Measurements from ENCODE around the gene STAMBP. TPM values are rescaled to one million over a fixed set of nuclear protein-coding genes. Genes with fewer than 3 reads are reported as not detected.
"Not testable (repeated sequence)": the region's sequence is repeated elsewhere in the genome, so short reads cannot be mapped to it uniquely, and the experiment has no call there.

Gene STAMBP
- total RNA-seq, 2 experiments from 2014 or later = 80.5 to 80.7 TPM

- Mint-ChIP-seq H3K9me3 (no peaks in the 10 kb centered on the region), H3K27me3 (ENCODE audit: low read depth) (no peaks in the 10 kb centered on the region), H3K4me3 (no peak overlapping the region), H3K4me1 (ENCODE audit: low read depth) (peaks cover 15% of the 10 kb centered on the region), H3K27ac (no peak overlapping the region), H3K36me3 (ENCODE audit: low read depth) (peaks cover 65% of the 10 kb centered on the region)
- CTCF ChIA-PET = no interaction called here
- intact Hi-C loops (cut with micrococcal nuclease) = loop anchor here (1.0 to 2.0 kb wide), 3 partner anchors 29 to 66 kb away; partner anchors contain the start of gene DGUOK
- DNase-seq = peak; percentile 73
These were observed 31.2 kb downstream of the STAMBP start for GRCh38 chr2:73859721-73860586.

DNA sequence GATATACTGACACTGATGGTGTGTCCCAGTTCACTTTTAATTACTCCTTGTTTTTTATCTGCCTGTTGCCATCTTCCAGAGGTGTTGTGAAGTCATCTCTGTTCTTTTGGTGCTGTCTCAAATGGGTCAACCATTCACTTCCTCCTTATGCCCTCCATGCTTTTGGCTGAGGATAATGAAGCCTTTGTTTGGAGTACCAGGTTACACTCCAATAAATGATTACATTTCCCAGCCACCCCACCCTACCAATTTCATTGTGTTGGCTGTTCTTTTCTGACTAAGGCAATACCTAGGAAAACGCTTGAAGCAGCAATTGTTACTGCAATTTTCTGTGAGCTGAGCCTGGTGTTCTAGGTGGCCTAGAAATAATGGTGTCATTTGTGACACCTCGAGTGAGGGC lies 34.2 kb downstream of the STAMBP start:
- Mint-ChIP-seq H3K27me3 (ENCODE audit: low read depth) (no peaks in the 10 kb centered on the region), H3K27ac (no peak overlapping the region), H3K36me3 (ENCODE audit: low read depth) (peaks cover 54% of the 10 kb centered on the region), H3K4me1 (ENCODE audit: low read depth) (peaks cover 15% of the 10 kb centered on the region), H3K9me3 (no peaks in the 10 kb centered on the region), H3K4me3 (no peak overlapping the region)
- CTCF ChIA-PET = interaction anchor here (1.1 kb wide), 1 partner anchor 39 kb away, joined by 3 read pairs; no protein-coding TSS in a partner anchor
- DNase-seq = no peak
- intact Hi-C loops (cut with micrococcal nuclease) = no loop called here

GRCh38 chr2:73868204-73868978 lies 39.6 kb downstream of the STAMBP start:
- Mint-ChIP-seq H3K4me1 (ENCODE audit: low read depth) (no peaks in the 10 kb centered on the region), H3K27me3 (ENCODE audit: low read depth) (no peaks in the 10 kb centered on the region), H3K27ac (no peak overlapping the region), H3K9me3 (no peaks in the 10 kb centered on the region), H3K36me3 (ENCODE audit: low read depth) (peaks cover 25% of the 10 kb centered on the region), H3K4me3 (no peak overlapping the region)
- intact Hi-C loops (cut with micrococcal nuclease) = no loop called here
- DNase-seq = no peak
- CTCF ChIA-PET = interaction anchor here (0.7 kb wide), 2 partner anchors 11 to 30 kb away, joined by 3 to 5 read pairs; no protein-coding TSS in a partner anchor

DNA sequence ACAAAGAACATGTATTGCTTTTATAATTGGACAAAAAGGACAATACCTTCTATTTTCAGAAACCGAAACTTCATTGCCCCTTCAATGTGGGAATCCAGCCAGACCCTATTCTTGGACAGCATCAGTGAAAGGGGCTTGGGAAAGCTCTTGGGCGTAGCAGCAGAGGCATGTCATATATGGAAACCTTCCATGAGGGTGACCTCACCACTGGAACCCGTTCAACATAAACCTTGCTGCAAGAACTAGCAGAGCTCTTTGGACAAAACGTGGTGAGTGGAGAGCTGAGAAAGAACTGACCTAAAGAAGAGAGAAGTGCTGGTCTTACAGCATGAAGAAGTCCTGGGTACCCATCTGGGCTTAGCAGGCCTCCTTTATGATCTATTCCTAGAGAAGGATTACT lies 41.3 kb downstream of the STAMBP start:
- CTCF ChIA-PET = interaction anchor here (1.0 to 1.1 kb wide), 2 partner anchors 38 to 46 kb away, joined by 3 to 4 read pairs; no protein-coding TSS in a partner anchor
- Mint-ChIP-seq H3K4me3 (no peak overlapping the region), H3K9me3 (no peaks in the 10 kb centered on the region), H3K27ac (no peak overlapping the region), H3K36me3 (ENCODE audit: low read depth) (peaks cover 13% of the 10 kb centered on the region), H3K4me1 (ENCODE audit: low read depth) (no peaks in the 10 kb centered on the region), H3K27me3 (ENCODE audit: low read depth) (no peaks in the 10 kb centered on the region)
- DNase-seq = no peak
- intact Hi-C loops (cut with micrococcal nuclease) = no loop called here

GRCh38 chr2:73877071-73877802 lies 48.5 kb downstream of the STAMBP start:
- Mint-ChIP-seq H3K27me3 (ENCODE audit: low read depth) (no peaks in the 10 kb centered on the region), H3K4me3 (no peak overlapping the region), H3K27ac (no peak overlapping the region), H3K4me1 (ENCODE audit: low read depth) (peaks cover 3% of the 10 kb centered on the region), H3K9me3 (no peaks in the 10 kb centered on the region), H3K36me3 (ENCODE audit: low read depth) (no peaks in the 10 kb centered on the region)
- no peak for DNase-seq
- CTCF ChIA-PET = no interaction called here
- intact Hi-C loops (cut with micrococcal nuclease) = no loop called here

GRCh38 chr2:73877984-73878383 lies 49.2 kb downstream of the STAMBP start:
- CTCF ChIA-PET; intact Hi-C loops (cut with micrococcal nuclease); H3K36me3 Mint-ChIP-seq (ENCODE audit: low read depth); H3K4me1 Mint-ChIP-seq (ENCODE audit: low read depth); H3K27ac Mint-ChIP-seq; H3K9me3 Mint-ChIP-seq; H3K27me3 Mint-ChIP-seq (ENCODE audit: low read depth); DNase-seq; H3K4me3 Mint-ChIP-seq: not testable (repeated sequence)

DNA sequence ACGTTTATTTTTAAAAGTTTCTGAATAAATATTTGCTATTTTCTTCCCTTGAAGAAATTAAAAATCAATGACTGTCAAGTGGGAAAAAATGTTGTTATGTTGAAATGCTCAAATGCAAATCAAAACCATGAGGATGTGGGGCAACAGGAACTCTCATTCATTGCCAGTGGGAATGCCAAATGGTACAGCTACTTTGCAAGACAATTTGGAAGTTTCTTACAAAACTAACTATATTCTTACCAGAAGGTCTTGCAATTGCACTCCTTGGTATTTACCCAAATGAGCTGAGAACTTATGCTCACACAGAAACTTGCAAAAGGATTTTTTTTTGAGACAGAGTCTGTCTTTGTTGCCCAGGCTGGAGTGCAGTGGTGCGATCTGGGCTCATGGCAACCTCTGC lies 56.6 kb downstream of the STAMBP start:
- H3K4me1 Mint-ChIP-seq (ENCODE audit: low read depth) = peaks cover 24% of the 10 kb centered on the region
- intact Hi-C loops (cut with micrococcal nuclease) = no loop called here
- no peaks in the 10 kb centered on the region for H3K27me3 Mint-ChIP-seq (ENCODE audit: low read depth)
- H3K4me3 Mint-ChIP-seq = no peak overlapping the region
- no peak for DNase-seq
- H3K9me3 Mint-ChIP-seq = no peaks in the 10 kb centered on the region
- H3K36me3 Mint-ChIP-seq (ENCODE audit: low read depth) = no peaks in the 10 kb centered on the region
- CTCF ChIA-PET = no interaction called here
- H3K27ac Mint-ChIP-seq = no peak overlapping the region

- Mint-ChIP-seq H3K4me1 (ENCODE audit: low read depth) (peaks cover 24% of the 10 kb centered on the region), H3K4me3 (no peak overlapping the region), H3K9me3 (no peaks in the 10 kb centered on the region), H3K27ac (peak overlapping the region; percentile 54), H3K36me3 (ENCODE audit: low read depth) (no peaks in the 10 kb centered on the region), H3K27me3 (ENCODE audit: low read depth) (no peaks in the 10 kb centered on the region)
- peak; percentile 73 for DNase-seq
- CTCF ChIA-PET = no interaction called here
- intact Hi-C loops (cut with micrococcal nuclease) = loop anchor here (1.0 kb wide), 2 partner anchors 9 to 53 kb away; no protein-coding TSS in a partner anchor
These were observed 57.6 kb downstream of the STAMBP start for GRCh38 chr2:73886357-73886756.

DNA sequence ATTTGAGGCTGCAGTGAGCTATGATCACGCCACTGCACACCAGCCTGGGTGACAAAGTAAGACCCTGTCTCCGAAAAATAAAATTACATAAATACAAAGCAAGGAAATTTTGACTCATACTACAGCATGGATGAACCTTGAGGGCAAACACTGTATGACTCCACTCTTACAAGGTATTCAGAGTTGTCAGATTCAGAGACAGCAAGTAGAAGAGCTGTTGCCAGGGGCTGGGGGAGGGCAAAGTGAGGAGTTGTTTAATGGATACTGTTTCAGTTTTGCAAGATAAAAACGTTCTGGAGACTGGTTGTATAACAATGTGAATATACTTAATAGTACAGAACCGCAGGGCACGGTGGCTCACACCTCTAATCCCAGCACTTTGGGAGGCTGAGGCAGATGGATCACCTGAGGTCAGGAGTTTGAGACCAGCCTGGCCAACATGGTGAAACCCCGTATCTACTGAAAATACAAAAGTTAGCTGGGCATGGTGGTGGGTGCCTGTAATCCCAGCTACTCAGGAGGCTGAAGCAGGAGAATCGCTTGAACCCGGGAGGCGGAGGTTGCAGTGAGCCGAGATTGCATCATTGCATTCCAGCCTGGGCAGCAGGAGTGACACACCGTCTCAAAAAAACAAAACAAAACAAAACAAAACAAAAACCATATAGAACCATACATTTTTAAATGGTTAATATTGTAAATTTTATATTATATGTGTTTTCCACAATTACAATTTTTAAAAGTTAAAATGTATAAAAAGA lies 59.0 kb downstream of the STAMBP start:
- intact Hi-C loops (cut with micrococcal nuclease); H3K27ac Mint-ChIP-seq; H3K36me3 Mint-ChIP-seq (ENCODE audit: low read depth); H3K9me3 Mint-ChIP-seq; H3K4me3 Mint-ChIP-seq; H3K27me3 Mint-ChIP-seq (ENCODE audit: low read depth): not testable (repeated sequence)
- peak; percentile 21 for DNase-seq
- peaks cover 24% of the 10 kb centered on the region for H3K4me1 Mint-ChIP-seq (ENCODE audit: low read depth)
- CTCF ChIA-PET = interaction anchor here (1.0 kb wide), 1 partner anchor 9 kb away, joined by 3 read pairs; no protein-coding TSS in a partner anchor

- Mint-ChIP-seq H3K9me3 (no peaks in the 10 kb centered on the region), H3K27me3 (ENCODE audit: low read depth) (no peaks in the 10 kb centered on the region), H3K4me1 (ENCODE audit: low read depth) (peaks cover 24% of the 10 kb centered on the region), H3K27ac (no peak overlapping the region), H3K4me3 (no peak overlapping the region), H3K36me3 (ENCODE audit: low read depth) (no peaks in the 10 kb centered on the region)
- intact Hi-C loops (cut with micrococcal nuclease) = no loop called here
- DNase-seq = no peak
- CTCF ChIA-PET = interaction anchor here (0.6 to 0.7 kb wide), 2 partner anchors 62 to 361 kb away, joined by 3 read pairs; no protein-coding TSS in a partner anchor
These were observed 59.6 kb downstream of the STAMBP start for GRCh38 chr2:73888388-73888787.

DNA sequence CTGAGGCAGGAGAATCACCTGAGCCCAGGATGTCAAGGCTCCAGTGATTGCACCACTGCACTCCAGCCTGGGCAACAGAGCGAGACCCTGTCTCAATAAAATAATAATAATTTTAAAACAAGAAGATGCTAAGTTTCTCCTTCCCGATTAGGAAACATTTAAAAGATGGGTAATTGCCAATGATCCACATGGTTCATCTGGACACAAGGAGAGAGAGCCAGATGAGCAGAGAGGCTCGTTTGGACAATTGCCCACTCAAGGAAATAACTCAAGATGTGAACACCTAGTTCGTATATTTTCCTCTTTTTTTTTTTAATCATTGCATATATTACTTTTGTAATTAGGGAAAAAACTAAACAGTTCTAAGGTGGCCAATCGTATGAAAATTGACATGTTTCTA lies 60.4 kb downstream of the STAMBP start:
- H3K4me1 Mint-ChIP-seq (ENCODE audit: low read depth) = peaks cover 24% of the 10 kb centered on the region
- no peak for DNase-seq
- H3K27ac Mint-ChIP-seq = no peak overlapping the region
- no peaks in the 10 kb centered on the region for H3K27me3 Mint-ChIP-seq (ENCODE audit: low read depth)
- H3K4me3 Mint-ChIP-seq = no peak overlapping the region
- H3K36me3 Mint-ChIP-seq (ENCODE audit: low read depth) = no peaks in the 10 kb centered on the region
- intact Hi-C loops (cut with micrococcal nuclease) = no loop called here
- H3K9me3 Mint-ChIP-seq = no peaks in the 10 kb centered on the region
- CTCF ChIA-PET = no interaction called here
